Epithelial cell of proximal tubule (primary cell): ENCODE data around the gene NDUFV1. TPM values are rescaled to one million over a fixed set of nuclear protein-coding genes. Genes with fewer than 3 reads are reported as not detected.
A peak's percentile ranks its signal among the peaks of the same experiment; 100 is the strongest.

Experiments
- DNase-seq: peaks from one replicate; pipeline ENCODE4 v3.0.0-alpha.2; 2011; ENCODE audit warnings: low read depth
- H3K4me3 ChIP-seq: 2 replicates; pipeline ENCODE4 v1.5.1; 2011; ENCODE audit warnings: low read depth, mild to moderate bottlenecking, low read length
- CTCF ChIP-seq: conservative IDR thresholded peaks from 2 replicates; pipeline ENCODE4 v1.5.1; 2012; ENCODE audit warnings: low read depth, mild to moderate bottlenecking, low read length
- total RNA-seq: library from RNA; depleted of rRNA; stranded (reverse); fragments of >200 nt; gene quantifications from 2 replicates; pipeline ENCODE4 v1.2.3, GENCODE V29; 2015

NDUFV1 gene
- total RNA-seq, 1 donor from 2014 or later: 226 TPM

DNA sequence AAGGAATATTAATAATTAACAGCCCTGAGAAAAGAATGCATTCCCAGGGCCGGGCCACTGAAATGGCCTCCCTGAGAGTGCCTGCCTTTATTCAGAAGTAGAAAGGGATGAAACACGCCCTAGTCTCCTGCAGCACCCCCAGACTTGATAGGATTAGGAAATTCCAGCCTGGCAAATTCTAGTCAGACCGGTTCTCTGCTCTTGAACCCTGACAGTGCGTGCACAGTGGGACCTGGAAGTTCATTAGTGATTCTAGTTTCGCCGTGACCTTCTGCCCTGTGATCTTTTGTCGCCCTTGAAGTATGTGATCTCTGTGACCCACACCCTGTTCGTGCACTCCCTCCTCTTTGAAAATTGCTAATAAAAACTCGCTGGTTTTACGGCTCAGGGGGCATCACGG is 25.3 kb upstream of the NDUFV1 start:
- TF ChIP-seq CTCF: no peak
- DNase-seq: no peak
- no peak overlapping the region for H3K4me3 ChIP-seq

GRCh38 chr11:67582011-67582410 is 24.7 kb upstream of the NDUFV1 start:
- no peak overlapping the region for H3K4me3 ChIP-seq
- TF ChIP-seq CTCF: no peak

DNA sequence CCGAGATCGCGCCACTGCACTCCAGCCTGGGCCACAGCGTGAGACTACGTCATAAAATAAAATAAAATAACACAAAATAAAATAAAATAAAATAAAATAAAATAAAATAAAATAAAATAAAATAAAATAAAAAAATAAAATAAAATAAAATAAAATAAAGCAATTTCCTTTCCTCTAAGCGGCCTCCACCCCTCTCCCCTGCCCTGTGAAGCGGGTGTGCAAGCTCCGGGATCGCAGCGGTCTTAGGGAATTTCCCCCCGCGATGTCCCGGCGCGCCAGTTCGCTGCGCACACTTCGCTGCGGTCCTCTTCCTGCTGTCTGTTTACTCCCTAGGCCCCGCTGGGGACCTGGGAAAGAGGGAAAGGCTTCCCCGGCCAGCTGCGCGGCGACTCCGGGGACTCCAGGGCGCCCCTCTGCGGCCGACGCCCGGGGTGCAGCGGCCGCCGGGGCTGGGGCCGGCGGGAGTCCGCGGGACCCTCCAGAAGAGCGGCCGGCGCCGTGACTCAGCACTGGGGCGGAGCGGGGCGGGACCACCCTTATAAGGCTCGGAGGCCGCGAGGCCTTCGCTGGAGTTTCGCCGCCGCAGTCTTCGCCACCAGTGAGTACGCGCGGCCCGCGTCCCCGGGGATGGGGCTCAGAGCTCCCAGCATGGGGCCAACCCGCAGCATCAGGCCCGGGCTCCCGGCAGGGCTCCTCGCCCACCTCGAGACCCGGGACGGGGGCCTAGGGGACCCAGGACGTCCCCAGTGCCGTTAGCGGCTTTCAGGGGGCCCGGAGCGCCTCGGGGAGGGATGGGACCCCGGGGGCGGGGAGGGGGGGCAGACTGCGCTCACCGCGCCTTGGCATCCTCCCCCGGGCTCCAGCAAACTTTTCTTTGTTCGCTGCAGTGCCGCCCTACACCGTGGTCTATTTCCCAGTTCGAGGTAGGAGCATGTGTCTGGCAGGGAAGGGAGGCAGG is 23.2 kb upstream of the NDUFV1 start, which contains the start of gene GSTP1:
Gene GSTP1, plus strand, starts transcription at position 566 of the 958 bp plus-strand sequence. Its CDS starts 32 bp downstream, at position 598.
- no peak for DNase-seq
- peak; percentile 59 for TF ChIP-seq CTCF
- H3K4me3 ChIP-seq: peak within 1 kb of the TSS; percentile 69

More at GRCh38 chr11:67582011-67582410, 24.7 kb upstream of the NDUFV1 start:
- DNase-seq: no peak

DNA sequence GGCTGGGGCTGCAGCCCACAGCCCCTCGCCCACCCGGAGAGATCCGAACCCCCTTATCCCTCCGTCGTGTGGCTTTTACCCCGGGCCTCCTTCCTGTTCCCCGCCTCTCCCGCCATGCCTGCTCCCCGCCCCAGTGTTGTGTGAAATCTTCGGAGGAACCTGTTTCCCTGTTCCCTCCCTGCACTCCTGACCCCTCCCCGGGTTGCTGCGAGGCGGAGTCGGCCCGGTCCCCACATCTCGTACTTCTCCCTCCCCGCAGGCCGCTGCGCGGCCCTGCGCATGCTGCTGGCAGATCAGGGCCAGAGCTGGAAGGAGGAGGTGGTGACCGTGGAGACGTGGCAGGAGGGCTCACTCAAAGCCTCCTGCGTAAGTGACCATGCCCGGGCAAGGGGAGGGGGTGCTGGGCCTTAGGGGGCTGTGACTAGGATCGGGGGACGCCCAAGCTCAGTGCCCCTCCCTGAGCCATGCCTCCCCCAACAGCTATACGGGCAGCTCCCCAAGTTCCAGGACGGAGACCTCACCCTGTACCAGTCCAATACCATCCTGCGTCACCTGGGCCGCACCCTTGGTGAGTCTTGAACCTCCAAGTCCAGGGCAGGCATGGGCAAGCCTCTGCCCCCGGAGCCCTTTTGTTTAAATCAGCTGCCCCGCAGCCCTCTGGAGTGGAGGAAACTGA is 22.4 kb upstream of the NDUFV1 start:
- no peak for TF ChIP-seq CTCF
- DNase-seq: no peak
- peak overlapping the region; percentile 69 for H3K4me3 ChIP-seq

GRCh38 chr11:67584881-67585873 is 21.6 kb upstream of the NDUFV1 start:
- no peak for DNase-seq
- no peak for TF ChIP-seq CTCF
- H3K4me3 ChIP-seq: peak overlapping the region; percentile 69

GRCh38 chr11:67585911-67586310 is 20.8 kb upstream of the NDUFV1 start:
- H3K4me3 ChIP-seq: no peak overlapping the region
- DNase-seq: no peak
- no peak for TF ChIP-seq CTCF
